ENCODE data around the gene PLA2G3. TPM values are rescaled to one million over a fixed set of nuclear protein-coding genes. Genes with fewer than 3 reads are reported as not detected.

Gene PLA2G3
- total RNA-seq, 1 experiment from 2014 or later = not detected

- in situ Hi-C loops (cut with HindIII; ENCODE audit: low pct_unique_long_range_greater_than_20kb, low sequenced_read_pairs) (no loop called here), intact Hi-C loops (cut with micrococcal nuclease; ENCODE audit: unreplicated experiment) (no loop called here)
- Histone ChIP-seq H3K4me1 (ENCODE audit: control insufficient read depth, insufficient read depth, low read length) (no peaks in the 10 kb centered on the region), H3K36me3 (ENCODE audit: control insufficient read depth, insufficient read depth, low read length) (no peaks in the 10 kb centered on the region), H3K4me3 (ENCODE audit: low read depth in 2 of 2, low read length in 2 of 2) (no peak overlapping the region), H3K9me3 (ENCODE audit: control insufficient read depth, insufficient read depth, low read depth, low read length) (no peaks in the 10 kb centered on the region), H3K27me3 (ENCODE audit: control insufficient read depth, insufficient read depth, low read length) (no peaks in the 10 kb centered on the region), H3K27ac (ENCODE audit: low read length) (no peak overlapping the region)
- TF ChIP-seq CTCF (IDR thresholded peaks at IDR 0.05) (no peak), TCF7L2 (IDR thresholded peaks at IDR 0.05; ENCODE audit: low read depth, low read length) (no peak), SIN3A (IDR thresholded peaks at IDR 0.05; ENCODE audit: borderline replicate concordance, insufficient read depth, low read depth, low read length) (no peak), POLR2AphosphoS5 (IDR thresholded peaks at IDR 0.05; ENCODE audit: low read depth, low read length) (no peak)
- TF ChIP-seq, protein P1, sequence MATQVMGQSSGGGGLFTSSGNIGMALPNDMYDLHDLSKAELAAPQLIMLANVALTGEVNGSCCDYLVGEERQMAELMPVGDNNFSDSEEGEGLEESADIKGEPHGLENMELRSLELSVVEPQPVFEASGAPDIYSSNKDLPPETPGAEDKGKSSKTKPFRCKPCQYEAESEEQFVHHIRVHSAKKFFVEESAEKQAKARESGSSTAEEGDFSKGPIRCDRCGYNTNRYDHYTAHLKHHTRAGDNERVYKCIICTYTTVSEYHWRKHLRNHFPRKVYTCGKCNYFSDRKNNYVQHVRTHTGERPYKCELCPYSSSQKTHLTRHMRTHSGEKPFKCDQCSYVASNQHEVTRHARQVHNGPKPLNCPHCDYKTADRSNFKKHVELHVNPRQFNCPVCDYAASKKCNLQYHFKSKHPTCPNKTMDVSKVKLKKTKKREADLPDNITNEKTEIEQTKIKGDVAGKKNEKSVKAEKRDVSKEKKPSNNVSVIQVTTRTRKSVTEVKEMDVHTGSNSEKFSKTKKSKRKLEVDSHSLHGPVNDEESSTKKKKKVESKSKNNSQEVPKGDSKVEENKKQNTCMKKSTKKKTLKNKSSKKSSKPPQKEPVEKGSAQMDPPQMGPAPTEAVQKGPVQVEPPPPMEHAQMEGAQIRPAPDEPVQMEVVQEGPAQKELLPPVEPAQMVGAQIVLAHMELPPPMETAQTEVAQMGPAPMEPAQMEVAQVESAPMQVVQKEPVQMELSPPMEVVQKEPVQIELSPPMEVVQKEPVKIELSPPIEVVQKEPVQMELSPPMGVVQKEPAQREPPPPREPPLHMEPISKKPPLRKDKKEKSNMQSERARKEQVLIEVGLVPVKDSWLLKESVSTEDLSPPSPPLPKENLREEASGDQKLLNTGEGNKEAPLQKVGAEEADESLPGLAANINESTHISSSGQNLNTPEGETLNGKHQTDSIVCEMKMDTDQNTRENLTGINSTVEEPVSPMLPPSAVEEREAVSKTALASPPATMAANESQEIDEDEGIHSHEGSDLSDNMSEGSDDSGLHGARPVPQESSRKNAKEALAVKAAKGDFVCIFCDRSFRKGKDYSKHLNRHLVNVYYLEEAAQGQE (IDR thresholded peaks at IDR 0.05; ENCODE audit: insufficient read depth in 1 of 2, low read depth in 2 of 2, low read length in 1 of 2) = no peak
- DNase-seq (ENCODE audit: low read depth, low spot score) (no peak), ATAC-seq (no peak)
- POLR2A ChIA-PET = no interaction called here
- no TSS peak for BruUV-seq (replicated peaks)
- CTCF ChIA-PET = no interaction called here
Measured at GRCh38 chr22:31151872-31152271, 11.6 kb upstream of the PLA2G3 start.

DNA sequence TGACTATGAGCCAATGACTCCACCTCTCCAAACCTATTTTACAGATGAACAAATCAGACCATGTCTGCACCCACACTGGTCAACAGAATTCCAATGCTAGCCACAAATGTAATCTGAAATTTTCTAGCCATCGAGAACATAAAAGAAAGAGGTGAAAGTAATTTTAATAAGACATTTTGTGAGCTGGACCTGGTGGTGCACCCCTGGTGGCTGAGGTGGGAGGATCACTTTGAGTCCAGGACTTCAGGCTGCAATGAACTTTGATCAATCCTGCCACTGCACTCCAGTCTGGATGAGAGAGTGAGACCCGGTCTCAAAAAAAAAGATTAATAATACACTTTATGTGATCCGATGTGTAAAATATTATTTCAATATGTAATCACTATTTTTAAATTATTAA is 10.3 kb upstream of the PLA2G3 start:
- CTCF ChIA-PET = no interaction called here

More for the DNA sequence above, 10.3 kb upstream of the PLA2G3 start:
- Histone ChIP-seq H3K27me3 (ENCODE audit: control insufficient read depth, insufficient read depth, low read length) (no peaks in the 10 kb centered on the region), H3K4me3 (ENCODE audit: low read depth in 2 of 2, low read length in 2 of 2) (no peak overlapping the region), H3K9me3 (ENCODE audit: control insufficient read depth, insufficient read depth, low read depth, low read length) (no peaks in the 10 kb centered on the region), H3K4me1 (ENCODE audit: control insufficient read depth, insufficient read depth, low read length) (no peaks in the 10 kb centered on the region), H3K27ac (ENCODE audit: low read length) (no peak overlapping the region), H3K36me3 (ENCODE audit: control insufficient read depth, insufficient read depth, low read length) (no peaks in the 10 kb centered on the region)
- DNase-seq (ENCODE audit: low read depth, low spot score) = no peak
- BruUV-seq (replicated peaks) = no TSS peak
- no peak; the same call in none of the 2 replicates for TF ChIP-seq CTCF (IDR thresholded peaks at IDR 0.05)
- no peak for TF ChIP-seq SIN3A (IDR thresholded peaks at IDR 0.05; ENCODE audit: borderline replicate concordance, insufficient read depth, low read depth, low read length)
- TF ChIP-seq, protein P1 (IDR thresholded peaks at IDR 0.05; ENCODE audit: insufficient read depth in 1 of 2, low read depth in 2 of 2, low read length in 1 of 2) = no peak
- TF ChIP-seq POLR2AphosphoS5 (IDR thresholded peaks at IDR 0.05; ENCODE audit: low read depth, low read length) = no peak
- POLR2A ChIA-PET = interaction anchor here (0.7 kb wide), 1 partner anchor 163 kb away, joined by 3 read pairs; no protein-coding TSS in a partner anchor
- no peak for ATAC-seq
- in situ Hi-C loops (cut with HindIII; ENCODE audit: low pct_unique_long_range_greater_than_20kb, low sequenced_read_pairs) = no loop called here
- intact Hi-C loops (cut with micrococcal nuclease; ENCODE audit: unreplicated experiment) = no loop called here

Measured in Panc1 (cell line).